GM19455 (cell line): ENCODE measurements around the gene RBBP5.
"Not testable (repeated sequence)": the region's sequence is repeated elsewhere in the genome, so short reads cannot be mapped to it uniquely, and the experiment has no call there.

Source experiments
- ATAC-seq: cut with Tn5 transposase; IDR thresholded peaks from one replicate; pipeline ENCODE4 v1.9.1; 2021; ENCODE audit not compliant: unreplicated experiment

The RBBP5 gene

GRCh38 chr1:205121660-205122488 lies at the start of gene RBBP5:
Gene RBBP5 (minus strand): TSS chr1:205121978. CDS start chr1:205121873, 105 bp downstream.
- peak; percentile 97 for ATAC-seq

GRCh38 chr1:205171369-205171768 lies 49.6 kb upstream of the RBBP5 start:
- ATAC-seq, result no peak

GRCh38 chr1:205170532-205171269 lies 48.9 kb upstream of the RBBP5 start:
- ATAC-seq, result no peak

GRCh38 chr1:205169248-205169647 lies 47.5 kb upstream of the RBBP5 start:
- ATAC-seq, result no peak

- no peak for ATAC-seq
Measured at GRCh38 chr1:205168291-205168690, 46.5 kb upstream of the RBBP5 start.

- ATAC-seq, result no peak
Measured at GRCh38 chr1:205162301-205162700, 40.5 kb upstream of the RBBP5 start.

GRCh38 chr1:205161076-205161475 lies 39.3 kb upstream of the RBBP5 start:
- no peak for ATAC-seq

GRCh38 chr1:205158048-205158616 lies 36.4 kb upstream of the RBBP5 start:
- ATAC-seq, result no peak

GRCh38 chr1:205155665-205156377 lies 34.0 kb upstream of the RBBP5 start:
- not testable (repeated sequence) for ATAC-seq

GRCh38 chr1:205152505-205152904 lies 30.7 kb upstream of the RBBP5 start:
- ATAC-seq, result no peak

GRCh38 chr1:205150651-205151428 lies 29.1 kb upstream of the RBBP5 start:
- ATAC-seq, result no peak

GRCh38 chr1:205147191-205147835 lies 25.5 kb upstream of the RBBP5 start:
- ATAC-seq, result no peak

- no peak for ATAC-seq
Measured at GRCh38 chr1:205144751-205145150, 23.0 kb upstream of the RBBP5 start.

- ATAC-seq, result no peak
Measured at GRCh38 chr1:205144046-205144720, 22.4 kb upstream of the RBBP5 start.

- ATAC-seq, result no peak
Measured at GRCh38 chr1:205142102-205142469, 20.3 kb upstream of the RBBP5 start.

GRCh38 chr1:205141236-205142101 lies 19.7 kb upstream of the RBBP5 start:
- ATAC-seq, result no peak

GRCh38 chr1:205140113-205140512 lies 18.3 kb upstream of the RBBP5 start:
- no peak for ATAC-seq

- no peak for ATAC-seq
Measured at GRCh38 chr1:205137901-205138300, 16.1 kb upstream of the RBBP5 start.

GRCh38 chr1:205133287-205133686 lies 11.5 kb upstream of the RBBP5 start:
- ATAC-seq, result no peak
